HepG2 (cell line): ENCODE measurements around the gene THBD. TPM values are rescaled to one million over a fixed set of nuclear protein-coding genes. Genes with fewer than 3 reads are reported as not detected.

Experiments
- AGO1 ChIP-seq: fragments of 200-400 bp; formaldehyde crosslinking; IDR thresholded peaks from 2 replicates; pipeline ENCODE4 v1.6.1; 2017; ENCODE audit warnings: mild to moderate bottlenecking, low read depth, low read length, moderate library complexity; ENCODE audit not compliant: poor library complexity, severe bottlenecking
- MTA3 ChIP-seq: sonication (generic); formaldehyde crosslinking; IDR thresholded peaks from 2 replicates; pipeline ENCODE4 v1.4.0; 2020; ENCODE audit warnings: missing genetic modification reagents
- RBFOX2 ChIP-seq: fragments of 200-400 bp; formaldehyde crosslinking; IDR thresholded peaks from 2 replicates; pipeline ENCODE4 v1.6.1; 2017; ENCODE audit warnings: low read depth, mild to moderate bottlenecking, low read length
- STAT6 ChIP-seq: sonication (generic); formaldehyde crosslinking; IDR thresholded peaks from 2 replicates; pipeline ENCODE4 v1.4.0; 2020; ENCODE audit warnings: missing genetic modification reagents, mild to moderate bottlenecking, borderline replicate concordance
- ZNF335 ChIP-seq: sonication (generic); formaldehyde crosslinking; IDR thresholded peaks from 2 replicates; pipeline ENCODE4 v1.4.0; 2020; ENCODE audit warnings: missing genetic modification reagents
- ZNF512B ChIP-seq: sonication (generic); formaldehyde crosslinking; IDR thresholded peaks from 2 replicates; pipeline ENCODE4 v1.5.1; 2020; ENCODE audit warnings: missing genetic modification reagents, mild to moderate bottlenecking, borderline replicate concordance
- ZNF800 ChIP-seq: sonication (generic); formaldehyde crosslinking; IDR thresholded peaks from 2 replicates; pipeline ENCODE4 v1.4.0; 2020; ENCODE audit warnings: missing genetic modification reagents
- polyA plus RNA-seq, 8 experiments: library from polyadenylated mRNA; depleted of rRNA in 3 of 8; stranded (reverse) in 7 of 8; unstranded in 1 of 8; fragments of >200 nt; fragmentation: Illumina TruSeq in 4 of 8; extraction: Trizol in 4 of 8; gene quantifications; 2 replicates each; pipeline versions ENCODE4 v1.2.1 to v1.2.3, GENCODE V29; 2011 to 2016; ENCODE audit warnings: low read depth in 4 of 8, missing spikeins in 1 of 8, mixed read lengths in 1 of 8; ENCODE audit not compliant: insufficient read depth in 1 of 8
- total RNA-seq, 5 experiments: library from RNA; depleted of rRNA; stranded (reverse); fragments of >200 nt; fragmentation: Illumina TruSeq; extraction: Trizol; gene quantifications; 2 replicates each; pipeline ENCODE4 v1.2.3, GENCODE V29; 2016; ENCODE audit warnings: low read depth in 1 of 5
- TF ChIP-seq, protein P1 (sequence below): sonication (generic); formaldehyde crosslinking; IDR thresholded peaks from 2 replicates; pipeline ENCODE4 v1.4.0; 2020; ENCODE audit warnings: missing genetic modification reagents, borderline replicate concordance

THBD gene
- total and polyA plus RNA-seq, 2 of the 13 experiments (the other 11 are each of a cell fraction or from before 2014, with no cell fraction given): 0.03 TPM; not detected in 1

- TF ChIP-seq ZNF512B (CRISPR knock-in tag) (no peak), ZNF800 (CRISPR knock-in tag) (no peak), RBFOX2 (no peak), MTA3 (CRISPR knock-in tag) (no peak), ZNF335 (no peak), STAT6 (CRISPR knock-in tag) (no peak), AGO1 (no peak)
- TF ChIP-seq, protein P1, sequence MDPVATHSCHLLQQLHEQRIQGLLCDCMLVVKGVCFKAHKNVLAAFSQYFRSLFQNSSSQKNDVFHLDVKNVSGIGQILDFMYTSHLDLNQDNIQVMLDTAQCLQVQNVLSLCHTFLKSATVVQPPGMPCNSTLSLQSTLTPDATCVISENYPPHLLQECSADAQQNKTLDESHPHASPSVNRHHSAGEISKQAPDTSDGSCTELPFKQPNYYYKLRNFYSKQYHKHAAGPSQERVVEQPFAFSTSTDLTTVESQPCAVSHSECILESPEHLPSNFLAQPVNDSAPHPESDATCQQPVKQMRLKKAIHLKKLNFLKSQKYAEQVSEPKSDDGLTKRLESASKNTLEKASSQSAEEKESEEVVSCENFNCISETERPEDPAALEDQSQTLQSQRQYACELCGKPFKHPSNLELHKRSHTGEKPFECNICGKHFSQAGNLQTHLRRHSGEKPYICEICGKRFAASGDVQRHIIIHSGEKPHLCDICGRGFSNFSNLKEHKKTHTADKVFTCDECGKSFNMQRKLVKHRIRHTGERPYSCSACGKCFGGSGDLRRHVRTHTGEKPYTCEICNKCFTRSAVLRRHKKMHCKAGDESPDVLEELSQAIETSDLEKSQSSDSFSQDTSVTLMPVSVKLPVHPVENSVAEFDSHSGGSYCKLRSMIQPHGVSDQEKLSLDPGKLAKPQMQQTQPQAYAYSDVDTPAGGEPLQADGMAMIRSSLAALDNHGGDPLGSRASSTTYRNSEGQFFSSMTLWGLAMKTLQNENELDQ (CRISPR knock-in tag): no peak
Observed at GRCh38 chr20:23090878-23091277, 41.4 kb upstream of the THBD start (continued).
